SK-N-MC (cell line): ENCODE data around the gene MMP17.

Source experiments
- EZH2 ChIP-seq: fragments of 200-600 bp; sonication (generic); IDR thresholded peaks from one replicate; pipeline ENCODE4 v1.6.1; 2017; ENCODE audit warnings: antibody characterized with exemption
- FOXP2 ChIP-seq: optimal IDR thresholded peaks from 2 replicates; pipeline ENCODE3; 2011; ENCODE audit warnings: mild to moderate bottlenecking, moderate library complexity; ENCODE audit not compliant: insufficient read depth; ENCODE audit errors: extremely low read length, control extremely low read depth
- POLR2AphosphoS5 ChIP-seq: IDR thresholded peaks from 2 replicates; pipeline ENCODE4 v1.6.1; 2012; ENCODE audit warnings: mild to moderate bottlenecking, low read depth, low read length, borderline replicate concordance

DNA sequence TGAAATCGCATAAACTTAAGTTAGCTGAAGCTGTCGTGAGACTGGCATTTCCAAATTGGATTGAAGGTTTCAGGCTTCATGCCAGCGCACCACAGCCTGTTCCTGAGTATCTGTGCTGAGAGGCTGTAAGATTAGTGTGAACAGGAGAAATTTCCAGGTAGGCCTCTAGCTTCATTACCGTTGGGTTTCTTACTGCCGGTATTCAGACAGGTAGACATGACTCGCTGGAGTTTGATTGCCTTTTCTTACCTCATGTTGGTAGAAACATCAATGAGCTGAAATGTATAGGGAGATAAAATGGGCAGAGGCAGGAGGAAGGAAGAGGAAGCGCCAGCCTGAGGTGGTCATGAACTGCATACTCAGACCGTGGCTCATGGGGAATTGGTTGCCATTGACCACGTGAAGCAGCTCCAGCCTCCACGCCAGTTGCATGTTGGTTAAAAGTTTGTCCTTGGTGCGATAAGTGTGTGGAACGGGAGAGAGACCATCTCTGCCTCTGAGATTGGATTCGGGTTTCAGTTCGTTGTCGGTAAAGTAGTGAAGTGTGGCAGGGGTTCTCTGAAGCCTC is 42.3 kb upstream of the MMP17 start:
- TF ChIP-seq POLR2AphosphoS5: no peak
- TF ChIP-seq EZH2: no peak
- TF ChIP-seq FOXP2: no peak
